HEK293 (cell line): ENCODE results near the gene ROBO1.

Experiments used
- GLI2 ChIP-seq: fragments of 450-650 bp; formaldehyde crosslinking; IDR thresholded peaks from 2 replicates; pipeline ENCODE4; 2017; ENCODE audit warnings: missing biosample characterization, missing genetic modification characterization, low read depth, borderline replicate concordance
- PBX3 ChIP-seq: sonication (generic); formaldehyde crosslinking; IDR thresholded peaks from 2 replicates; pipeline ENCODE4 v1.8.1; 2022; ENCODE audit warnings: mild to moderate bottlenecking, moderate library complexity, missing genetic modification reagents
- REST ChIP-seq: fragments of 450-650 bp; formaldehyde crosslinking; IDR thresholded peaks from 2 replicates; pipeline ENCODE4 v1.5.1; 2016; ENCODE audit warnings: missing biosample characterization, missing genetic modification characterization
- YY1 ChIP-seq: fragments of 450-650 bp; formaldehyde crosslinking; IDR thresholded peaks from 2 replicates; pipeline ENCODE4 v1.5.1; 2018; ENCODE audit warnings: missing biosample characterization, missing genetic modification characterization
- ZNF391 ChIP-seq: fragments of 450-650 bp; formaldehyde crosslinking; IDR thresholded peaks from 2 replicates; pipeline ENCODE4 v1.5.1; 2016; ENCODE audit warnings: low read depth, missing biosample characterization, missing genetic modification characterization, borderline replicate concordance

DNA sequence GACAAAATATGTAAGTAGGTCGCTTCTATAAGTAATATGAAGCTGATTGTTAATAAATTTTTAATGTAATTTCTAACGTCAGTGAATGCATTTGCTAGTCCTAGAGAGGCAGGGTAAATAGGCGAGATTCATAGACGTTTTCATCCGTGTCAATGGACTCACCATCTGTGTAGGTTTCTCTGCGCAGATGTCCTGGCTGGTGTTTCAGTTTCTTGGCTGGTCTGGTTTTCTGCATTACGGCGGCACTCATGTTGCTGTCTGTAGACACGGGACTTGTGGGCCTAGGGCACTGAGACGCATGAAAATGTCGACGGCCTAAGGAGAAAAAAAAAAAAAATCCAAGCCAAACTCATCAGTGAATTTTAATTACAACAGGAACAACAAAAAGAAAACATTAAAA, 1153.3 kb downstream of the ROBO1 start:
- no peak for TF ChIP-seq ZNF391 (tag by site-specific recombination)
- no peak for TF ChIP-seq GLI2 (tag by site-specific recombination)
- TF ChIP-seq YY1 (tag by site-specific recombination) = no peak
- no peak for TF ChIP-seq PBX3 (CRISPR knock-in tag)
- no peak for TF ChIP-seq REST (tag by site-specific recombination)
